Measurements from ENCODE around the gene CYP27B1.

The CYP27B1 gene

DNA sequence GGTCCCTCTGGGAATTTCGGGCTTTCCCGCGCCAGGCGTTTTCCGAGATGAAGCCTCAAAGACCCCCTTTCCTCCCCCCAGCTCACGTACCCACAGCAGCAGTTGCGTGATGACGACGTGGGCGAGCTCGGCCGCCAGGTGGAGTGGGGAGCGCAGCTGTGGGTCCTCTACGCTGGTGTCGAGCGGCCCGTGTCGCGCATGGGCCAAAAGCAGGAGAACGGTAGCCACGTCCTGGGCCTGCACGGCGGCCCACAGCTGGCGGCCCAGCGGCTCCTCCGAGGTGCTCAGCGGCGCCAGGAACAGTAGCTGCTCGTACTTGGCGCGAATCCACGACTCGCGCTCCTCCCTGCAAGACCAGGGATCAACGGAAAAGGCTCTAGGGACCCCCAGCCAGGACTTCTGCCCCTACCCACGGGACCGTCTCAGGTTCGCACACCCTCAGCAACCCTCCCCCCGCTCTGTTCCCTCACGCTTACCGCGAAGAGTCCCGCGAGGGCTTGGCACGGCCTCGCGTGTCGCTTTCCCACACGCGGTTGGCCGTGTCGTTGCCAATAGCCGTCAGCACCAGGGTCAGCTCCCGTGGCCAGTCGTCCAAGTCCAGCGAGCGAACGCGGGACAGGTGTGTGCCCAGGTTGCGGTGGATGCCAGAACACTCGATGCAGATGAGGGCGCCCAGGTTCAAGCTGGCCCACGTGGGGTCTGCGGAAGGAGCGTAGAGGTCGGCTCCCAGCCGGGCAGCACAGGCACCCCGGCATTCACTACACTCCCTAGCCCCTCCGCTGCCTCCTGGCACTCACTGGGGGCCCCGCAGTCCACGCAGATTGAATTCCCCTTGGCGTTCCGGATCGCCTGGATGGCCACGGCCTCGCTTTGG, 39.8 kb downstream of the CYP27B1 start:
- TF ChIP-seq NFIC (IDR thresholded peaks at IDR 0.05) (peak; percentile 91), RAD21 (IDR thresholded peaks at IDR 0.05; ENCODE audit: low read depth) (no peak), TCF12 (IDR thresholded peaks at IDR 0.05; ENCODE audit: low read depth) (peak; percentile 13; the same call in 1 of the 2 replicates), EGR1 (IDR thresholded peaks at IDR 0.05) (no peak), TEAD4 (IDR thresholded peaks at IDR 0.05) (0 out of 2 replicates have a peak, but pooled peaks have one; percentile 11), CEBPB (IDR thresholded peaks at IDR 0.05) (no peak), YY1 (IDR thresholded peaks at IDR 0.05; ENCODE audit: low read depth) (0 out of 2 replicates have a peak, but pooled peaks have one; percentile 4)
- TF ChIP-seq, protein P1, sequence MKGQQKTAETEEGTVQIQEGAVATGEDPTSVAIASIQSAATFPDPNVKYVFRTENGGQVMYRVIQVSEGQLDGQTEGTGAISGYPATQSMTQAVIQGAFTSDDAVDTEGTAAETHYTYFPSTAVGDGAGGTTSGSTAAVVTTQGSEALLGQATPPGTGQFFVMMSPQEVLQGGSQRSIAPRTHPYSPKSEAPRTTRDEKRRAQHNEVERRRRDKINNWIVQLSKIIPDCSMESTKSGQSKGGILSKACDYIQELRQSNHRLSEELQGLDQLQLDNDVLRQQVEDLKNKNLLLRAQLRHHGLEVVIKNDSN (IDR thresholded peaks at IDR 0.05): no peak
- TF ChIP-seq, protein P2, sequence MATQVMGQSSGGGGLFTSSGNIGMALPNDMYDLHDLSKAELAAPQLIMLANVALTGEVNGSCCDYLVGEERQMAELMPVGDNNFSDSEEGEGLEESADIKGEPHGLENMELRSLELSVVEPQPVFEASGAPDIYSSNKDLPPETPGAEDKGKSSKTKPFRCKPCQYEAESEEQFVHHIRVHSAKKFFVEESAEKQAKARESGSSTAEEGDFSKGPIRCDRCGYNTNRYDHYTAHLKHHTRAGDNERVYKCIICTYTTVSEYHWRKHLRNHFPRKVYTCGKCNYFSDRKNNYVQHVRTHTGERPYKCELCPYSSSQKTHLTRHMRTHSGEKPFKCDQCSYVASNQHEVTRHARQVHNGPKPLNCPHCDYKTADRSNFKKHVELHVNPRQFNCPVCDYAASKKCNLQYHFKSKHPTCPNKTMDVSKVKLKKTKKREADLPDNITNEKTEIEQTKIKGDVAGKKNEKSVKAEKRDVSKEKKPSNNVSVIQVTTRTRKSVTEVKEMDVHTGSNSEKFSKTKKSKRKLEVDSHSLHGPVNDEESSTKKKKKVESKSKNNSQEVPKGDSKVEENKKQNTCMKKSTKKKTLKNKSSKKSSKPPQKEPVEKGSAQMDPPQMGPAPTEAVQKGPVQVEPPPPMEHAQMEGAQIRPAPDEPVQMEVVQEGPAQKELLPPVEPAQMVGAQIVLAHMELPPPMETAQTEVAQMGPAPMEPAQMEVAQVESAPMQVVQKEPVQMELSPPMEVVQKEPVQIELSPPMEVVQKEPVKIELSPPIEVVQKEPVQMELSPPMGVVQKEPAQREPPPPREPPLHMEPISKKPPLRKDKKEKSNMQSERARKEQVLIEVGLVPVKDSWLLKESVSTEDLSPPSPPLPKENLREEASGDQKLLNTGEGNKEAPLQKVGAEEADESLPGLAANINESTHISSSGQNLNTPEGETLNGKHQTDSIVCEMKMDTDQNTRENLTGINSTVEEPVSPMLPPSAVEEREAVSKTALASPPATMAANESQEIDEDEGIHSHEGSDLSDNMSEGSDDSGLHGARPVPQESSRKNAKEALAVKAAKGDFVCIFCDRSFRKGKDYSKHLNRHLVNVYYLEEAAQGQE (IDR thresholded peaks at IDR 0.05; ENCODE audit: low read depth): peak; percentile 86
- TF ChIP-seq, protein P3, sequence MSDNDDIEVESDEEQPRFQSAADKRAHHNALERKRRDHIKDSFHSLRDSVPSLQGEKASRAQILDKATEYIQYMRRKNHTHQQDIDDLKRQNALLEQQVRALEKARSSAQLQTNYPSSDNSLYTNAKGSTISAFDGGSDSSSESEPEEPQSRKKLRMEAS (IDR thresholded peaks at IDR 0.05): peak; percentile 92

DNA sequence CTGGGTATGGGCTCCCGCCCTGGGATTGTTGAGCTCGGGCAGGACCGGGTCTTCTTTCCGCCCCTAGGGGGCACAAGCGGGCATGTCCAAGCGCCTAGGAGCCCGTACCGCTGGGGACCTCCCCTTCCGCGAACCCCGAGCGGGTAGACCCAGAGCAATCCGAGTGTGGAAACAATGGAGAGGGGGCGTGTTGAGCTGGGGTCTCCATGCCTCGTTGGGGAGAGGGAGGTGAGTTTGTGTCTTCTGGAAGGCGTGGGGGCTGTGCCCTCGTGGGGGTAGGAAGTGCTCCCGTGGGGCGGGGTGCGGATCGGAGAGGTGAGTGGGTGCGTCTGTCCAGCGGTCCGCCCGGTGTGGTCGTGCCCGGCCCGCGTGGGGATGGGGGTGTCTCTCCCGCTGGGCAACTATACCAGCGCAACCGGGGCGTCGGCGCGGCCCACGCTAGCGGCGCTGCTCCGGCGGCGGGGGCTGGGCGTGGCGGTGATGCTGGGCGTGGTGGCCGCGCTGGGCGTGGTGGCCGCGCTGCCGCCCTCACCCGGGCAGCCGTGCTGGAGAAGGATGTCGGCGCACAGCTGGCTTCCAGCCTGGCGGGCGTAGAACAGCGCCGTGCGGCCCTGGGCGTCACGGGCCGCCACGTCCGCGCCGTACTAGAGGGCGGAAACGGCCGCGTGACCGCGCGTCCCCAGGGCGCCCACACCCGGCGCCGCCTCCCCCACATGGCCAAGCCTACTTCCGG, 40.6 kb downstream of the CYP27B1 start:
- peak; percentile 83; the same call in 1 of the 2 replicates for TF ChIP-seq ZBTB7A (IDR thresholded peaks at IDR 0.05; ENCODE audit: low read depth)
- no peak; the same call in 1 of the 2 replicates for TF ChIP-seq EP300 (IDR thresholded peaks at IDR 0.05; ENCODE audit: borderline replicate concordance)
- no peak; the same call in 1 of the 2 replicates for TF ChIP-seq TAF1 (IDR thresholded peaks at IDR 0.05; ENCODE audit: low read depth)
- TF ChIP-seq, protein P1 (IDR thresholded peaks at IDR 0.05): peak; percentile 76
- peak; percentile 66 for TF ChIP-seq RAD21 (IDR thresholded peaks at IDR 0.05; ENCODE audit: low read depth)
- TF ChIP-seq, protein P2 (IDR thresholded peaks at IDR 0.05; ENCODE audit: low read depth): no peak
- no peak for TF ChIP-seq NFIC (IDR thresholded peaks at IDR 0.05)
- no peak for TF ChIP-seq CEBPB (IDR thresholded peaks at IDR 0.05)
- 0 out of 2 replicates have a peak, but pooled peaks have one; percentile 29 for TF ChIP-seq YY1 (IDR thresholded peaks at IDR 0.05; ENCODE audit: low read depth)
- TF ChIP-seq TCF12 (IDR thresholded peaks at IDR 0.05; ENCODE audit: low read depth): peak; percentile 12; the same call in 1 of the 2 replicates
- no peak for TF ChIP-seq CREB1 (IDR thresholded peaks at IDR 0.05; ENCODE audit: low read depth)
- no peak for TF ChIP-seq FOXM1 (IDR thresholded peaks at IDR 0.05; ENCODE audit: borderline replicate concordance, low read depth)
- TF ChIP-seq, protein P3 (IDR thresholded peaks at IDR 0.05): peak; percentile 22
- no peak for TF ChIP-seq TEAD4 (IDR thresholded peaks at IDR 0.05)
- TF ChIP-seq EGR1 (IDR thresholded peaks at IDR 0.05): peak; percentile 48; the same call in 1 of the 2 replicates

DNA sequence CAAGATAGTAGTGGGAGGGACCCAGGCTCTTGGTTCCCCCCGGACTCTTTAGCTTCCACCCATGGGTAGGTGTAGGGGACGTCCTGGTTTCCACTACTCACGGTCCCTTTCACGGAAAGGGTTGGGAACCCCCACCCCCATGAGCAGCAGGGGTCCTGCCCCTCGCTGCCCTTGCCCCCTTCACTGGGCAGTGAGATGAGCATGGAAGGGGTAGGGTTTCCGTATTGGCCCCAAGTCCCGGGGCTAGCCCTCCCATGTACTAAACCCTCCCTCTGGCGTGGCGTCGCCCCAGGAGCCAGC, 41.1 kb downstream of the CYP27B1 start:
- TF ChIP-seq EP300 (IDR thresholded peaks at IDR 0.05; ENCODE audit: borderline replicate concordance) (no peak), TAF1 (IDR thresholded peaks at IDR 0.05; ENCODE audit: low read depth) (no peak), NFIC (IDR thresholded peaks at IDR 0.05) (no peak)
- TF ChIP-seq, protein P3 (IDR thresholded peaks at IDR 0.05): 0 out of 2 replicates have a peak, but pooled peaks have one; percentile 37

DNA sequence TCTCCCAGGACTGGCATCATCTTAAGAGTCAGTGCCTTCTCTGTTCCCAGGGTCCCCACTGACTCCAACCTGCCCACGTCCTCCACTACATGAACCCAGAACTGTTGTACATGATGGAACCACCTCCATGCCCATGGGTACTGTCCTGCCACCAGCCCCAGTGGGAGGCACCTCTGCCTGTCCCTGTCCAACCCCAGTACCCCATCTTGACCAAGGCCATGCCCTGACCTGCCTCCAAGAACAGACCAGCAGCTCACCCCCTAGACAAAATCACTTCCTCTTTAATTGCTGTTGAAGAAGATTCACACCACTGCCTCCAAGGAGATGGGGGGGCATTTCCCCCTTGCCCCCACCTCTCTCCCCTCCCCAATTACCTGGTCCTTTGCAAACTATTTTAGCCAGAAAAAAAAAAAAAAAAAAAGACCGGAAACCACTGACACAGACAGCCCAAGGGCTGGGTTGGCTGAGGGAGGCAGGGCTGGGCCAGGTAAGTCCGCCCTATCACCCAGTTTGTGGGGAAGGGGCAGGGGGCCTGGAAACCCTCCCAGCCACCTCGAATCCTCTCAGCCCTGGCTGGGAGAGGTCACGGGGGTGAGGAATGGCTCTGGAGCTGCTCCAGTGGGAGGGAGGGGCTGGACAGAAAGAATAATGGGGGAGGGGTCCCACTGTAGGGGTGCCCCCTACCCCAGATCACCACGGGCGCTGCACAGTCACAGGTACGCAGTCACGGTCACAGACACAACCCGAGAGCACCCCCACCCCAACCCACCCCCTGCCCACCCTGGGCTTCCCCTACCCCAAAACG, 41.7 kb downstream of the CYP27B1 start:
- TF ChIP-seq ZBTB7A (IDR thresholded peaks at IDR 0.05; ENCODE audit: low read depth) (peak; percentile 2; the same call in 1 of the 2 replicates), RAD21 (IDR thresholded peaks at IDR 0.05; ENCODE audit: low read depth) (no peak), TEAD4 (IDR thresholded peaks at IDR 0.05) (no peak), TCF12 (IDR thresholded peaks at IDR 0.05; ENCODE audit: low read depth) (no peak), EGR1 (IDR thresholded peaks at IDR 0.05) (no peak), FOXM1 (IDR thresholded peaks at IDR 0.05; ENCODE audit: borderline replicate concordance, low read depth) (no peak), NFIC (IDR thresholded peaks at IDR 0.05) (no peak)

All from Ishikawa (cell line).